T1000 (cell line): ENCODE data around the gene CNGA2.

Source experiments
- DNase-seq: peaks from one replicate; lab custom pipeline; 2025; ENCODE audit warnings: mixed read lengths; lab: John Stamatoyannopoulos, UW

CNGA2 gene

DNA sequence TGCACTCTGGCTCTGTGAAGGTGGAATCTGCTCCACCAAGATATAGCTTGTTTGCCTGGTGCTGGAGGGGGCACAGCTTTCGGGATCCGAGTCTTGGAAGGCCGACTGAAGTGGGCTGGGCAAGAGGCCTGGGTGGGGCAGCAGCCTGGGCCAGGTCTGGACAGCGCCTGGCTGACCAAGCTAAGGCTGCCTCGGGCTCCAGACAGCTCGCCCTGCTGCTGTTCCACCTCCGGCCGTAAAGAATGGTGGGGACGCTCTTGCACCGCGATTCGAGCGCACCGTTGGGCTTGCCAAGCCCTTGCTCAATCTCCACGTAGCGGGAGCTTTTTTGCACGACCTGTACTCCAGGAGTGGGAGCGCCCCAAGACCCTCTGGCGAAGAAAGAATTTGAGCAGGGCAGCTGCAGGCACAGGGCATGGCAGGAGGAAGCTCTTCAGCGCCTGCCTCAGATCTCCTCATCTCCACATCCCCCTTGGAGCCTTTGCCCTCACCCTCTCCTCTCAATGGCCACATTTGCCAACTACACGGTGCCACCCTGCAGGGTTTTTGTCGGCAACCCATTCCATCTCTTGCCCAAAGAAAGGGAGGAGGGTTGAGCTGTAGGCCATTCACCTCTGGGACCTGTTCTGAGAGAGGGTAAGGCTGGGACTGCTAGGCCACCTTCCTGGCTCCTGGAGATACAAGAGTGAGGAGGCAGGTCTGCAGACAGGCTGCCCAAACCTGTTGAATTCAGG, 18.9 kb downstream of the CNGA2 start:
- peak; percentile 2 for DNase-seq

- peak; percentile 6 for DNase-seq
These were observed 19.5 kb downstream of the CNGA2 start for GRCh38 chrX:151754047-151754429.

DNA sequence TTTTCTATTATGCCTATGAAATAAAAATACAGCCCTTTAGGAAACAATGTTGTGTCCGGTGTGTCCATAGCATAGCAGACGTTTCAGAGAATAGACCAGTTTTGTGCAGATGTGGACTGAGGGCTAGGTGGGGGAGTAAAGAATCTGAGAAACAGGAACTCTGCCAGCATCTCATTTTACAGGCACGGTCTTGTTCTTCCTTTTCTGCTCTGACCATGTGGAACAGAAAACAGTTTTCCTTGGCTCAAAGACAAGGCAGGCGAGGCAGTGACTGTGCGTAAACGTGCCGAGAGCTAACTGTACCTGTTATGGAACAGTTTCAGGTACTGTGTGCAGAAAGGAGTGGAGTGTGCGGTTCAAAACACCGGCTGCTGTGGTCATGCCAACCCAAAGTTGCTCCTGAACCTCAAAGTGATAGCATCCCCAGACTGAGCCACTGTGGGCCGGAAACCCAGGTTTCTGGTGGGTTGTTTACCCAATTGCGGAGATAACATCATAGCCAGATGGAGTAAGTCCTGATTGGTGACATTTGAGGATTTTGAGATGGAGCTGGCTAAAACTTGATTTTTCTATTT, 20.2 kb downstream of the CNGA2 start:
- DNase-seq, result no peak

- DNase-seq, result no peak
These were observed 24.6 kb downstream of the CNGA2 start for GRCh38 chrX:151759041-151759708.

- DNase-seq, result no peak
These were observed 28.3 kb downstream of the CNGA2 start for GRCh38 chrX:151762802-151763201.

DNA sequence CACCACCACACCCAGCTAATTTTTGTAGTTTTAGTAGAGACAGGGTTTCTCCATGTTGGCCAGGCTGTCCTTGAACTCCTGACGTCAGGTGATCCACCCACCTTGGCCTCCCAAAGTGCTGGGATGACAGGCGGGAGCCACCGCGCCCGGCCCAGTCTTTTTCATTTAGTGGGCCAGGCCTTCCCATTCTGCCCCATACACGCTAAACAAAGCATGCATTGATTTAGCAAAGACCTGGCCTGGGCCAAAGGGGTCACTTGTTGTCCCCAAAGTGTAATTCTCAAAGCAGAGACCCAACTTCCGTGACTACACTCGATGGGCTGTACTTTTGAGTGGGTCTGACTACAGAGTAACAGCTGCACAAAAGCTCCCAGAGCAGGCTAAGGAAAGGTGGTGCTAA, 29.2 kb downstream of the CNGA2 start:
- no peak for DNase-seq

DNA sequence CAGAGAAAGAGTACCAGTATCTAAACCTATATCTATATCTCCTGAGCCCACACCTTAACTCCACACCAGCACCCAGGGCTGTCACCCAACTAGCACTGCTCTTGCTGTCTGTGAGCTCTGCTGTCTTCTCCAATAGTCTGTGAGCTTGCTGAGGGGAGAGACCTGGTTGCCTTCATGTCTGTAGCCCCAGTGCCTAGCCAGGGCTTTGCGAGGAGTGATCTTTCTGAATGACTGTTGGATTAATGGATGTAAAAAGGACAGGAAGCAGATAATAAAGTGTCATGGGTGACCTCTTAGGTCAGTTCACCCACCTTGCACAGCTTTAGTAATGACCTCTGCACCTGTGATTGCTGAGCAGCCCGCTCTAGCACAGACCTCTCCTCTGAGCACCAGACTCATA, 30.5 kb downstream of the CNGA2 start:
- no peak for DNase-seq

DNA sequence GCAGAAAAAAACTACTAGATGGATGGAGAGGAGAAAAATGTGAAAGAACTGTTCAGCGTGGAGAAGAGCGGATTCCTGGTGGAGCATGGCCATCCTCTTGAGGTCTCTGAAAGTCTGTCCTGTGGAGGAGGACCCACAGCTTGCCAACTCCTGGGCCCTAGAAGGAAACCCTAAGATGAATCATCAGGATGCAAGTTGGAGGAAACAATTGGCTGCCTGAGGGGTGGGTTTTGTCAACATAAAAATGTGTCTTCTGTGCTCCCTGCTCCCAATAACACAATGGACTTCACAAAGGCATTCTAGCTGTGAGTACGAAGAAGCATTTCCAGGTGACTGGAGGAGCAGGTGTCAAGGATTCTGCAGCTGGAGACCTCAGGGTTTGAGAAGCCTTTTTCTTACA, 37.2 kb downstream of the CNGA2 start:
- no peak for DNase-seq

DNA sequence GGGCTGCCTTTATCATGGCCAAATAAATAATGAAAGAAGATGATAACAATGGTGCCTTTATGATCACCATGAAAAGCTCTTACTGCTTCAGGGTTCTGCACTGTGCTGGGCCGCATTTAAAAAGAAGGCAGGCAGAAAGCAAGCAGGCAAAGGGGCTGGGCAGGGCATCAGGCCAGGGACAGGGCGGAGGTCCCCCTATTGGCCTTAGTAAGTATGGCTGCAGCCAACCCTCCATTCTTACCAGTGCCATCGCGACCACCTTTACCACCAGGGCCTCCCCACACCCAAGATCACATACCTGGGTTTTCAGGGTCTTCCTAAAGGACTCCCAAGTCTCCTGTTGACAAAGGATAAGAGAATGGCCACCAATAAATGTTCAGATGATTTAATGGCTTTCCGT, 38.9 kb downstream of the CNGA2 start:
- DNase-seq, result no peak

DNA sequence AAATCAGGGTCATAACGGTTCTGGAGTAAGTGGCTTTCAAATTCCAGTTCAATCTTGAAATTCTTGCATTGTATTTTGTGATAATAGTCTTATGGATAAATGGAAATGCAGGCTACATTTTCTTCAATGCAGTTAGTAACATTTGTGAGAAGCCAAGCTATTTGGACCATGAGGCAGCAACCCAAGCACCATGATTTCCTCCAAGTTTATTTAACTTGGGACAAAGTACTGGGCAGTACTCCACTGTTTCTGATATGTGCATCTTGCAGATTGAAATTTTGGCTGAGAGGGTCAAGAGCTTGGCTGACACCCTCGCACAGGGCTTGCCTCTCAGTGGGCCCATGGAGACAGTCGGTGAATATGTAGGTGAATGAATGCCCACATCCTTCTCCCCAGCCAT, 39.9 kb downstream of the CNGA2 start:
- no peak for DNase-seq

GRCh38 chrX:151776181-151776731, 41.7 kb downstream of the CNGA2 start:
- no peak for DNase-seq

DNA sequence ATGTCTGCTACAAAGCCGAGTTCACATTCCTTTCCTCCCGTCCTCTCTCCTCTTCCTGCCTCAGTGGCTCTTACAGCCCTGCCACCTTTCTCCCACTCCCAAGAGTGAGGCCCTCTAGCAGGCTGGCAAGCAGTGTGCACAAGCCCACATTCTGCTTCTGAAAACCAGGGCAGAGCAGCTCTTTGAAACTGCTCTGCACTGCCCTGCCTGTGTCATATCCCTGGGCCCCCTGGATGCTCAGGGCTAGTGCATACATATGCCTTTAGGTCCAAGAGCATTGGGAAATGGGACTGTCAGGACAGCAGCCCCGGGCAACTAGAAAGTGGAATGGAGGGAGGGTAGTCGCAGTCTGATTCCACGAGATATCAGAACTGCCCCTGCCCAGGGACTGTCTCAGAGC, 42.4 kb downstream of the CNGA2 start:
- DNase-seq, result no peak

- DNase-seq, result no peak
These were observed 44.7 kb downstream of the CNGA2 start for GRCh38 chrX:151779258-151779657.

- DNase-seq, result no peak
These were observed 46.1 kb downstream of the CNGA2 start for GRCh38 chrX:151780621-151781020.

- DNase-seq, result peak; percentile 30
These were observed 54.7 kb downstream of the CNGA2 start for GRCh38 chrX:151789179-151789800.

DNA sequence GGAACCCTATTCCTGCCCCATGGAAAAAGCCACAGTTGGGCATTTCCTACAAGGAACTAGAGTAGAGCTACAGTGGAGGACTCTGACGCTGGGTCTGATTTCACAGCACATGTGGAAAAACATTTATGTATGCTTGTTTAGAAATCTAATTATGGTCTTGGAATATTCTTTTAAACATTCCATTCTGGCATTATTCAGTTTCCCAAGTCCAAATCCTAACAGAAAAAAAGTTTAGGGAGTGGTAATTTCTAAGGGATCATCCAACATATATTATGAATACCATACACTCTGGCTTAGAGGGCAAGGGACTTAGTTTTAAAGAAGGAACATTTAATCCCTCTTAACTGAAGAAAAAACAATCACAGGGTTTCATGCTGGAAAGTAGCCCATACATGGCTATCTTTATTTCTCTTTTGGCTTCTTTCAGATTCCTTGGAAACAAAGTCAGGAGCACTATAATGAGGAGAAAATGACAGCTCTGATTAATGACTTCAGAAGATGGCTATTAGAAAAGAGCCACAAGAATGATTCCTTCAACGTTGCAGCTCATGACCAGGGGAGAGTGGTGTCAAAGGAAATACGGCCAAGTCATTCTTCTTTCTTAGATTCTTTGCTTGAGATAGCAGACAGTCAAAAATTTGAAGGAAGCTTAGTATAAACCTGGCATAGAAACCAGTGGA, 56.1 kb downstream of the CNGA2 start:
- DNase-seq, result no peak

GRCh38 chrX:151791961-151792360, 57.4 kb downstream of the CNGA2 start:
- no peak for DNase-seq

DNA sequence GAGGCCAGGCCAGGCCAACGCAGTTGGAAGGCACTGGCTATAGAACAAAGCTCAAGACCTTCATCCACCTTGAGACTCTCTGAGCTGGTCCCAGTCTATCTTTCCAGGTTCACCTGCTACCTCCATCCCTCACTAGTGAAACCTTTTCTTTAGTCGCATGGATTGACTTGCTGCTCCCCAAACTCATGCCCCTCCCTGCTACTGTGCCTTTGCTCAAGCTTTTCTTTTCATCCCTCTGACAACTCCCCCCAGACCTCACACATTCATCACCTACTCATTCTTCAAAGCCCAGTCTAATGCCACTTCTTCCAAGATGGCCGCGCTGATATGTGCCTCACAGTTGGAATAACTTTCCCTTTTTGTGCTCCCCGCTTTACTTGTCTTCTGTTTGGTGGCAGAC, 58.0 kb downstream of the CNGA2 start:
- no peak for DNase-seq

DNA sequence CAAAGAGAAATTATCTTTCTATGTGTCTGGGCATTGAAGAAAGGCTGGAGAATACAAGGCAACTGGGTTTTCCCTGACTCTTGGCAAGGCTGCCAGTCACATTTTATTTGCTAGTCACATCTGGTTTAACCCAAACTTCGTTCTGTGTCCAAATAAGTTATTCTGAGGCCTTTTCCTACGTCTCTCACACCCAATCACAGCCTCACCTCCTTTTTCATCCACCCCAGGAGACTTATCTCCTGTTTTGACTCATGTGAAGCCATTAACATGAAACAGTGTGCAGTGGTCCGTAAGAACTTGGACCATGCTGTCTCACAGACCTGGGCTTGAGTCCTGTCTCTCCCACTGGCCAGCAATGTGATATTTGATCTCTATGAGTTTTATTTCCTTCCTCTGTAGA, 59.3 kb downstream of the CNGA2 start:
- DNase-seq, result no peak
